Mucosa of stomach (tissue), 1 donor: ENCODE measurements around the gene DIAPH2.

Source experiments
- H3K27me3 ChIP-seq: one replicate; pipeline ENCODE4 v1.7.0; 2013; ENCODE audit warnings: mild to moderate bottlenecking, low read length; ENCODE audit not compliant: control insufficient read depth, insufficient read depth
- H3K36me3 ChIP-seq: one replicate; pipeline ENCODE4 v1.7.0; 2013; ENCODE audit warnings: low read length; ENCODE audit not compliant: control insufficient read depth, insufficient read depth
- H3K4me1 ChIP-seq: one replicate; pipeline ENCODE4 v1.7.0; 2013; ENCODE audit warnings: mild to moderate bottlenecking, low read length; ENCODE audit not compliant: control insufficient read depth, insufficient read depth
- H3K4me3 ChIP-seq: one replicate; pipeline ENCODE4 v1.7.0; 2013; ENCODE audit warnings: low read length
- H3K9ac ChIP-seq: one replicate; pipeline ENCODE4 v1.7.0; 2013; ENCODE audit warnings: mild to moderate bottlenecking, low read length, moderate library complexity
- H3K9me3 ChIP-seq: one replicate; pipeline ENCODE4 v1.7.0; 2013; ENCODE audit warnings: mild to moderate bottlenecking, low read length, moderate library complexity; ENCODE audit not compliant: control insufficient read depth
- donor health status: Pancreatic carcinoma.

The DIAPH2 gene

GRCh38 chrX:97030947-97031346 is 346.3 kb downstream of the DIAPH2 start:
- H3K4me3 ChIP-seq, result no peak overlapping the region
- H3K9me3 ChIP-seq, result no peaks in the 10 kb centered on the region
- H3K27me3 ChIP-seq, result no peaks in the 10 kb centered on the region
- H3K9ac ChIP-seq, result no peak overlapping the region
- H3K36me3 ChIP-seq, result no peaks in the 10 kb centered on the region
- H3K4me1 ChIP-seq, result no peaks in the 10 kb centered on the region

GRCh38 chrX:97039363-97040029 is 354.9 kb downstream of the DIAPH2 start:
- H3K4me1 ChIP-seq, result no peaks in the 10 kb centered on the region
- no peaks in the 10 kb centered on the region for H3K36me3 ChIP-seq
- no peak overlapping the region for H3K9ac ChIP-seq
- no peaks in the 10 kb centered on the region for H3K27me3 ChIP-seq
- H3K9me3 ChIP-seq, result no peaks in the 10 kb centered on the region
- H3K4me3 ChIP-seq, result no peak overlapping the region

GRCh38 chrX:97045470-97045869 is 360.8 kb downstream of the DIAPH2 start:
- H3K9me3 ChIP-seq, result no peaks in the 10 kb centered on the region
- H3K4me1 ChIP-seq, result no peaks in the 10 kb centered on the region
- no peaks in the 10 kb centered on the region for H3K27me3 ChIP-seq
- no peak overlapping the region for H3K4me3 ChIP-seq
- no peak overlapping the region for H3K9ac ChIP-seq
- no peaks in the 10 kb centered on the region for H3K36me3 ChIP-seq

- Histone ChIP-seq H3K9ac (no peak overlapping the region), H3K4me3 (no peak overlapping the region), H3K9me3 (no peaks in the 10 kb centered on the region), H3K36me3 (no peaks in the 10 kb centered on the region), H3K4me1 (no peaks in the 10 kb centered on the region), H3K27me3 (no peaks in the 10 kb centered on the region)
These were observed 362.2 kb downstream of the DIAPH2 start for GRCh38 chrX:97046867-97047266.

GRCh38 chrX:97050392-97050791 is 365.8 kb downstream of the DIAPH2 start:
- Histone ChIP-seq H3K4me1 (no peaks in the 10 kb centered on the region), H3K36me3 (no peaks in the 10 kb centered on the region), H3K27me3 (no peaks in the 10 kb centered on the region), H3K4me3 (no peak overlapping the region), H3K9me3 (no peaks in the 10 kb centered on the region), H3K9ac (no peak overlapping the region)

- Histone ChIP-seq H3K36me3 (no peaks in the 10 kb centered on the region), H3K27me3 (no peaks in the 10 kb centered on the region), H3K4me3 (no peak overlapping the region), H3K9ac (no peak overlapping the region), H3K9me3 (no peaks in the 10 kb centered on the region), H3K4me1 (no peaks in the 10 kb centered on the region)
These were observed 372.8 kb downstream of the DIAPH2 start for GRCh38 chrX:97057349-97057909.

GRCh38 chrX:97060020-97060419 is 375.4 kb downstream of the DIAPH2 start:
- Histone ChIP-seq H3K36me3 (no peaks in the 10 kb centered on the region), H3K4me3 (no peak overlapping the region), H3K9me3 (no peaks in the 10 kb centered on the region), H3K27me3 (no peaks in the 10 kb centered on the region), H3K9ac (no peak overlapping the region), H3K4me1 (no peaks in the 10 kb centered on the region)

- H3K4me3 ChIP-seq, result no peak overlapping the region
- no peaks in the 10 kb centered on the region for H3K36me3 ChIP-seq
- H3K4me1 ChIP-seq, result no peaks in the 10 kb centered on the region
- H3K9me3 ChIP-seq, result no peaks in the 10 kb centered on the region
- no peaks in the 10 kb centered on the region for H3K27me3 ChIP-seq
- no peak overlapping the region for H3K9ac ChIP-seq
These were observed 380.4 kb downstream of the DIAPH2 start for GRCh38 chrX:97065066-97065465.

- Histone ChIP-seq H3K4me3 (no peak overlapping the region), H3K4me1 (no peaks in the 10 kb centered on the region), H3K36me3 (no peaks in the 10 kb centered on the region), H3K9ac (no peak overlapping the region), H3K27me3 (no peaks in the 10 kb centered on the region), H3K9me3 (no peaks in the 10 kb centered on the region)
These were observed 381.3 kb downstream of the DIAPH2 start for GRCh38 chrX:97065973-97066372.

- Histone ChIP-seq H3K4me1 (no peaks in the 10 kb centered on the region), H3K4me3 (no peak overlapping the region), H3K9ac (no peak overlapping the region), H3K36me3 (no peaks in the 10 kb centered on the region), H3K9me3 (no peaks in the 10 kb centered on the region), H3K27me3 (no peaks in the 10 kb centered on the region)
These were observed 381.7 kb downstream of the DIAPH2 start for GRCh38 chrX:97066381-97066780.

GRCh38 chrX:97070346-97070745 is 385.7 kb downstream of the DIAPH2 start:
- H3K27me3 ChIP-seq, result no peaks in the 10 kb centered on the region
- no peak overlapping the region for H3K9ac ChIP-seq
- H3K4me1 ChIP-seq, result no peaks in the 10 kb centered on the region
- no peaks in the 10 kb centered on the region for H3K36me3 ChIP-seq
- no peaks in the 10 kb centered on the region for H3K9me3 ChIP-seq
- H3K4me3 ChIP-seq, result no peak overlapping the region

- no peak overlapping the region for H3K9ac ChIP-seq
- no peaks in the 10 kb centered on the region for H3K27me3 ChIP-seq
- H3K36me3 ChIP-seq, result no peaks in the 10 kb centered on the region
- no peaks in the 10 kb centered on the region for H3K4me1 ChIP-seq
- H3K4me3 ChIP-seq, result no peak overlapping the region
- H3K9me3 ChIP-seq, result no peaks in the 10 kb centered on the region
These were observed 389.8 kb downstream of the DIAPH2 start for GRCh38 chrX:97074400-97074799.

- H3K9me3 ChIP-seq, result no peaks in the 10 kb centered on the region
These were observed 404.5 kb downstream of the DIAPH2 start for GRCh38 chrX:97089116-97089515.

More at GRCh38 chrX:97089116-97089515, 404.5 kb downstream of the DIAPH2 start:
- no peaks in the 10 kb centered on the region for H3K27me3 ChIP-seq
- H3K36me3 ChIP-seq, result no peaks in the 10 kb centered on the region
- H3K4me3 ChIP-seq, result no peak overlapping the region
- no peaks in the 10 kb centered on the region for H3K4me1 ChIP-seq
- H3K9ac ChIP-seq, result no peak overlapping the region
